ENCODE data around the gene CEBPZOS.
A peak's percentile ranks its signal among the peaks of the same experiment; 100 is the strongest.

Gene CEBPZOS

GRCh38 chr2:37196320-37197195 is at the start of gene CEBPZOS:
Gene CEBPZOS (plus strand): TSS chr2:37196496. CDS start chr2:37199705, 3,209 bp downstream.
- peak; percentile 88 for ATAC-seq
- TF ChIP-seq BACH2 (CRISPR knock-in tag; IDR thresholded peaks at IDR 0.05; ENCODE audit: borderline replicate concordance) = no peak
- 0 out of 2 replicates have a peak, but pooled peaks have one; percentile 44 for TF ChIP-seq TSHZ2 (CRISPR knock-in tag; IDR thresholded peaks at IDR 0.05)

- ATAC-seq = no peak
- TF ChIP-seq ARNTL (CRISPR knock-in tag; IDR thresholded peaks at IDR 0.05; ENCODE audit: borderline replicate concordance, low read depth) = no peak
- TF ChIP-seq TOX (CRISPR knock-in tag; IDR thresholded peaks at IDR 0.05; ENCODE audit: borderline replicate concordance) = no peak
- no peak for TF ChIP-seq CREB5 (CRISPR knock-in tag; IDR thresholded peaks at IDR 0.05; ENCODE audit: low read depth)
- TF ChIP-seq ESRRG (CRISPR knock-in tag; IDR thresholded peaks at IDR 0.05) = no peak
- no peak for TF ChIP-seq ZFP3 (CRISPR knock-in tag; IDR thresholded peaks at IDR 0.05)
- no peak for TF ChIP-seq ZNF565 (CRISPR knock-in tag; conservative IDR thresholded peaks at IDR 0.05; ENCODE audit: low read depth)
- TF ChIP-seq TCF4 (CRISPR knock-in tag; IDR thresholded peaks at IDR 0.05; ENCODE audit: borderline replicate concordance) = no peak
- no peak for TF ChIP-seq ZNF70 (CRISPR knock-in tag; IDR thresholded peaks at IDR 0.05)
- no peak for TF ChIP-seq POU6F1 (CRISPR knock-in tag; IDR thresholded peaks at IDR 0.05; ENCODE audit: borderline replicate concordance, low read depth)
- TF ChIP-seq PATZ1 (CRISPR knock-in tag; IDR thresholded peaks at IDR 0.05; ENCODE audit: borderline replicate concordance) = no peak
- TF ChIP-seq ISL1 (CRISPR knock-in tag; IDR thresholded peaks at IDR 0.05) = no peak
- TF ChIP-seq CSRNP3 (CRISPR knock-in tag; IDR thresholded peaks at IDR 0.05) = no peak
- TF ChIP-seq ZFP30 (CRISPR knock-in tag; IDR thresholded peaks at IDR 0.05) = no peak
- TF ChIP-seq PPARA (CRISPR knock-in tag; IDR thresholded peaks at IDR 0.05; ENCODE audit: borderline replicate concordance) = no peak
- TF ChIP-seq SNAI2 (CRISPR knock-in tag; IDR thresholded peaks at IDR 0.05) = no peak
- no peak for TF ChIP-seq TSHZ2 (CRISPR knock-in tag; IDR thresholded peaks at IDR 0.05)
- no peak for TF ChIP-seq RARB (CRISPR knock-in tag; IDR thresholded peaks at IDR 0.05)
- TF ChIP-seq ZNF8 (CRISPR knock-in tag; IDR thresholded peaks at IDR 0.05) = no peak
Measured at GRCh38 chr2:37148325-37148724, 48.0 kb upstream of the CEBPZOS start.

Data from SK-N-SH treated with all-trans-retinoic acid at 6 μM for 48 hours (cell line).